Gastrocnemius medialis (tissue), 4 donors: ENCODE data around the gene CROCC. TPM values are rescaled to one million over a fixed set of nuclear protein-coding genes. Genes with fewer than 3 reads are reported as not detected.
A peak's percentile ranks its signal among the peaks of the same experiment; 100 is the strongest.
"Not testable (repeated sequence)": the region's sequence is repeated elsewhere in the genome, so short reads cannot be mapped to it uniquely, and the experiment has no call there.

Source experiments
- ATAC-seq, 2 donors: fragments of 150-250 bp; one replicate each; pipeline ENCODE4 v1.9.1; 2016
- DNase-seq, 2 donors: peaks; one replicate each; pipeline ENCODE4 v3.0.0-alpha.2; 2019
- H3K27ac ChIP-seq, 4 donors: fragments of 200-600 bp; sonication (generic); 1 replicate in 1 of 4; 2 replicates in 3 of 4; pipeline ENCODE4 v1.5.1; 2016 to 2018; ENCODE audit warnings: mild to moderate bottlenecking in 2 of 4, moderate library complexity in 1 of 4
- H3K27me3 ChIP-seq, 3 donors: fragments of 200-600 bp; sonication (generic) in 2 of 3; 1 replicate in 1 of 3; 2 replicates in 2 of 3; pipeline versions ENCODE4 v1.5.1 to v1.6.0; 2016 to 2019; ENCODE audit warnings: mild to moderate bottlenecking in 1 of 3, moderate library complexity in 1 of 3
- H3K36me3 ChIP-seq, 2 donors: fragments of 200-600 bp; sonication (generic) in 1 of 2; one replicate each; pipeline ENCODE4 v1.5.1; 2017 to 2018
- H3K4me1 ChIP-seq, 2 donors: fragments of 200-600 bp; sonication (generic) in 1 of 2; one replicate each; pipeline ENCODE4 v1.5.1; 2016 to 2017; ENCODE audit warnings: mild to moderate bottlenecking in 2 of 2
- H3K4me3 ChIP-seq, 4 donors: fragments of 200-600 bp; sonication (generic) in 3 of 4; 1 replicate in 1 of 4; 2 replicates in 3 of 4; pipeline ENCODE4 v1.5.1; 2016 to 2019; ENCODE audit warnings: mild to moderate bottlenecking in 2 of 4
- H3K9me3 ChIP-seq, 3 donors: fragments of 200-600 bp; sonication (generic) in 2 of 3; 1 replicate in 1 of 3; 2 replicates in 2 of 3; pipeline ENCODE4 v1.5.1; 2016 to 2019
- POLR2A ChIP-seq, 2 donors: fragments of 450-650 bp; IDR thresholded peaks; one replicate each; pipeline ENCODE4 v1.6.1; 2017; ENCODE audit warnings: antibody characterized with exemption in 2 of 2, mild to moderate bottlenecking in 2 of 2, moderate library complexity in 2 of 2
- in situ Hi-C, 4 donors: fragments of 200-750 bp; cut with MboI; loops; one replicate each; pipeline versions ENCODE4 v1.15.0 to v1.8.0; 2017; ENCODE audit warnings: low sequenced_read_pairs in 4 of 4
- intact Hi-C: fragments of 100-400 bp; cut with DNase I; formaldehyde crosslinking; loops from one replicate; pipeline ENCODE4 v1.15.1; 2023; ENCODE audit warnings: low total_unique reads
- total RNA-seq, 4 donors: library from RNA; depleted of rRNA; stranded (reverse); fragments of >200 nt; gene quantifications; one replicate each; pipeline versions ENCODE4 v1.1.0 to v1.2.3, GENCODE V29; 2016
- TF ChIP-seq, protein P1 (sequence below), 5 experiments: fragments of 450-650 bp in 3 of 5; fragments of 200-600 bp in 2 of 5; sonication (generic) in 2 of 5; IDR thresholded peaks in 4 of 5; conservative IDR thresholded peaks in 1 of 5; 1 replicate in 4 of 5; 2 replicates in 1 of 5; pipeline ENCODE4 v1.5.1; 2016 to 2019; ENCODE audit warnings: antibody characterized with exemption in 5 of 5, mild to moderate bottlenecking in 3 of 5, moderate library complexity in 3 of 5

Gene CROCC
- total RNA-seq, 4 donors from 2014 or later, result 3.0 to 8.0 (median 5.3) TPM

DNA sequence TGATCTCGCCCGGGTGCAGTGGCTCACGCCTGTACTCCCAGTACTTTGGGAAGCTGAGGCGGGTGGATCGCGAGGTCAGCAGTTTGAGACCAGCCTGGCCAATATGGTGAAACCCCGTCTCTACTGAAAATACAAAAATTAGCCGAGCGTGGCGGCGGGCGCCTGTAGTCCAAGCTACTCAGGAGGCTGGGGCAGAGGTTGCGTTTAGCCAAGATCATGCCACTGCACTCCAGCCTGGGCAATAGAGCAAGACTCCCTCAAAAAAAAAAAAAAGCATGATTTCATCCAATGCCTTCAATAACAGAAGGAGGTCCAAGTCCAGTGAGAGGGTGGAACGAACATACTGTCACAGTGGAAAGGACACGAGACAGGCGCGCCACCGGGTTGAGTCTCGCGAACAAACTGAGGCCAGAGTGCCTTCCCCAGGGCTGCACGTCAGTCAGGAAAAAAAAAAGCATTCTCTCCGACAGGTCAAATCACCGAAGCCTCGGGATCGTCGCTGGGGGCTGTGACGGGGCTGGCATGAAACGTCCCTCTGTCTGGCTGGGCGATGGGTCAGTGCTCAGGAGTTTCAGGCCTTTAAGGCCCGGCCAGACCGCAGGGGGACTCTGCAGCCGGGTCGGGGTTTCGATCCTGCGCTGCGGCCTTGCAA lies 8.4 kb upstream of the CROCC start:
- Histone ChIP-seq H3K4me3 (peak overlapping the region; percentile 60 to 74 (median 66)), H3K4me1 (peaks cover 13% of the 10 kb centered on the region in 2 donors), H3K27ac (peak overlapping the region; percentile 74 to 81 (median 78)), H3K27me3 (no peaks in the 10 kb centered on the region), H3K36me3 (no peaks in the 10 kb centered on the region), H3K9me3 (no peaks in the 10 kb centered on the region)
- ATAC-seq, result no peak
- TF ChIP-seq, protein P1, sequence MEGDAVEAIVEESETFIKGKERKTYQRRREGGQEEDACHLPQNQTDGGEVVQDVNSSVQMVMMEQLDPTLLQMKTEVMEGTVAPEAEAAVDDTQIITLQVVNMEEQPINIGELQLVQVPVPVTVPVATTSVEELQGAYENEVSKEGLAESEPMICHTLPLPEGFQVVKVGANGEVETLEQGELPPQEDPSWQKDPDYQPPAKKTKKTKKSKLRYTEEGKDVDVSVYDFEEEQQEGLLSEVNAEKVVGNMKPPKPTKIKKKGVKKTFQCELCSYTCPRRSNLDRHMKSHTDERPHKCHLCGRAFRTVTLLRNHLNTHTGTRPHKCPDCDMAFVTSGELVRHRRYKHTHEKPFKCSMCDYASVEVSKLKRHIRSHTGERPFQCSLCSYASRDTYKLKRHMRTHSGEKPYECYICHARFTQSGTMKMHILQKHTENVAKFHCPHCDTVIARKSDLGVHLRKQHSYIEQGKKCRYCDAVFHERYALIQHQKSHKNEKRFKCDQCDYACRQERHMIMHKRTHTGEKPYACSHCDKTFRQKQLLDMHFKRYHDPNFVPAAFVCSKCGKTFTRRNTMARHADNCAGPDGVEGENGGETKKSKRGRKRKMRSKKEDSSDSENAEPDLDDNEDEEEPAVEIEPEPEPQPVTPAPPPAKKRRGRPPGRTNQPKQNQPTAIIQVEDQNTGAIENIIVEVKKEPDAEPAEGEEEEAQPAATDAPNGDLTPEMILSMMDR (IDR thresholded peaks at IDR 0.05 in 4 of 5, conservative IDR thresholded peaks at IDR 0.05 in 1 of 5), result no peak
- TF ChIP-seq POLR2A (IDR thresholded peaks at IDR 0.05), result no peak
- intact Hi-C loops (no loop called here), in situ Hi-C loops (no loop called here)
- DNase-seq, result no peak

DNA sequence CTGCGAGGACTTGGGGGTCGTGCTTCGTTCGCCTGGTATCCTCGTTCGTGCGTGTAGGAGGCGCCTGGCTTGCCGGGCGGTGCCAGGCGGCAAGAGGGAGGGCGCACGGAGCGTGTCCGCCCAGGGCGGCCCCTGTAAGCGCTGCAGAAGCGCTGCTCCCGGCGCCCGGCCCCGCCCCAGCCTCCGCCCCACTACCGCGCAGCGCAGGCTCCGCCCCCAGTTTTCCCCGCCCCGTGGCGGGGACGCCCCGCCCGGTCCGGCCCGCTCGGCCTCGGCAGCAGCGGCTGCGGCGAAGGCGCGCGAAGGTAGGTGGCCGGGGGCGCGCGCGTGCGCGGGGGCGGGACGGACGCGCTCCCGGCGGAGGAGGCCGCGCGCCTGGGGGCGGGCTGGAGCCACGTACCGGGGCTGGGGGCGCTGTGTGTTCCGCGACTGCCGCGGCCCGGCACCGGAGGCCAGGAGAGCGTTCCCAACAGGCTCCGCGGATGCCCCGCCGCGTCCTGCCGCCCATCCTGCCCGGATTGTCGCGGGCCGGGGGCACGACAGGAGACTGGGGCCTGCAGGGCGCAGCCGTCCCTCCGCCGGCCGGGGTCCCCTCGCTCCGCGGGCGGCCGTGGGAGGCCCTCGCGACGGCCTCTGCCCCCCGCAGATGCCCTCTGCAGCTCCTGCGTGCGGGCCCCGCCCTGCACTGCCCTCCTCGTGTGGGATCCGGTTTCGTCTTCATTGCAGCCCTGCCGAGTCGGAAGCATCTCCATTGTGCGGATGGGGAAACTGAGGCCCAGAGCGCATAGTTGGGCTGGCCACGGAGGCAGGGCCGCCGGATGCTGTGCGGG lies 7.7 kb upstream of the CROCC start:
- Histone ChIP-seq H3K4me3 (peak overlapping the region; percentile 68 to 100 (median 73)), H3K4me1 (peaks cover 13% of the 10 kb centered on the region in 2 donors), H3K27me3 (no peaks in the 10 kb centered on the region), H3K9me3 (no peaks in the 10 kb centered on the region), H3K27ac (peak overlapping the region; percentile 74 to 90 (median 84)), H3K36me3 (no peaks in the 10 kb centered on the region)
- peak; percentile 60 to 61 for TF ChIP-seq POLR2A (IDR thresholded peaks at IDR 0.05)
- TF ChIP-seq, protein P1 (IDR thresholded peaks at IDR 0.05 in 4 of 5, conservative IDR thresholded peaks at IDR 0.05 in 1 of 5), result peak in 2 of 5 experiments; percentile 17 to 35
- intact Hi-C loops, result no loop called here
- ATAC-seq (peak; percentile 89 to 90), DNase-seq (peak; percentile 92 to 93)
- in situ Hi-C loops, result no loop called here

DNA sequence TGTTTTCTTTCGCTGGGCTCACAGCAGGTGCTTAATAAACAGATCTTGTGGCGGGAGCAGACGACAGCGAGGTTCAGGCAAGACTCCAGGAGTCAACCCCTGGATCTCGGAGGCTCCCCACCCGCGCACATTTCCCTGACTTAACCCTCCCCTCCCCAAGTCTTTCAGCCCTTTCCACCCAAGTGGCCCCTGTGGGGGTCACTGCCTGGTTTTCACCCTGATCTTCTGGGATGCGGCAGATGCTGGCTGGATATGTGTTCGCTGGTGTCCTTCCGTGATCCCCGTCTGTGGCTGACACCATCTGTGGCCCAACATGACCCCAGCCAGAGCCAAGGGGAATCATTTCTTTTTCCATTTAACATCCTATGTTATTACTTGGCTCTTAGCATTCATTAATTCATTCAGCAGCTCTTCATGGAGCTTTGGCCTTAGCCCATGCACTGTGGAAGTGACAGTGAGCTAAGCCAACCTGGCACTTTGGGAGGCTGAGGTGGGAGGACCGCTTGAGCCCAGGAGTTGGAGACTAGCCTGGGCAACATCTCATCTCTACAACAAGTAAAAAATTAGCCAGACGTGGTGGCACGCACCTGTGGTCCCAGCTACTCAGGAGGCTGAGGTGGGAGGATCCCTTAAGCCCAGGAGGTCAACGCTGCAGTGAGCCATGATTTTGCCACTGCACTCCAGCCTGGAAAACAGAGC lies 6.7 kb upstream of the CROCC start:
- H3K36me3 ChIP-seq, H3K9me3 ChIP-seq, intact Hi-C loops, H3K27me3 ChIP-seq, in situ Hi-C loops, ATAC-seq, DNase-seq: not testable (repeated sequence)
- Histone ChIP-seq H3K4me3 (peak overlapping the region; percentile 68 to 100 (median 73)), H3K27ac (peak overlapping the region; percentile 66 to 90 (median 84)), H3K4me1 (peaks cover 13% of the 10 kb centered on the region in 2 donors)

DNA sequence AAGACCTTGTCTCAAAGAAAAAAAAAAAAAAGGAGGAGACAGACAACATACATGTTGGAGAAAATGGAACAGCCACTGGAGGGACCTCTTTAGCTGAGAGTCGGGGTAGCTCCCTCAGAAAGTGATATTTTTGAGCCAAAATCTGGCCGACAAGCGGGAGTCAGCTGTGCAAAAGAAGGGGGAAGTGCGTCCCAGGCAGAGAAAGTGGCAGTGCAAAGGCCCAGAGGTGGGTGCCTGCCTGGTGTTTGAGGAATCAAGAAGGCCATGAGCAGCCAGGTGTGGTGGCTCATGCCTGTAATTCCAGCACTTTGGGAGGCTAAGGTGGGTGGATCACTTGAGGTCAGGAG lies 6.1 kb upstream of the CROCC start:
- in situ Hi-C loops, result no loop called here
- no peaks in the 10 kb centered on the region for H3K27me3 ChIP-seq
- intact Hi-C loops, result no loop called here
- peak overlapping the region in 1 of 4 donors; percentile 90 for H3K27ac ChIP-seq
- DNase-seq (no peak), ATAC-seq (no peak)
- TF ChIP-seq, protein P1 (IDR thresholded peaks at IDR 0.05 in 4 of 5, conservative IDR thresholded peaks at IDR 0.05 in 1 of 5), result no peak
- no peak for TF ChIP-seq POLR2A (IDR thresholded peaks at IDR 0.05)
- H3K9me3 ChIP-seq, result no peaks in the 10 kb centered on the region
- peaks cover 13% of the 10 kb centered on the region in 2 donors for H3K4me1 ChIP-seq
- H3K4me3 ChIP-seq, result no peak overlapping the region
- no peaks in the 10 kb centered on the region for H3K36me3 ChIP-seq

DNA sequence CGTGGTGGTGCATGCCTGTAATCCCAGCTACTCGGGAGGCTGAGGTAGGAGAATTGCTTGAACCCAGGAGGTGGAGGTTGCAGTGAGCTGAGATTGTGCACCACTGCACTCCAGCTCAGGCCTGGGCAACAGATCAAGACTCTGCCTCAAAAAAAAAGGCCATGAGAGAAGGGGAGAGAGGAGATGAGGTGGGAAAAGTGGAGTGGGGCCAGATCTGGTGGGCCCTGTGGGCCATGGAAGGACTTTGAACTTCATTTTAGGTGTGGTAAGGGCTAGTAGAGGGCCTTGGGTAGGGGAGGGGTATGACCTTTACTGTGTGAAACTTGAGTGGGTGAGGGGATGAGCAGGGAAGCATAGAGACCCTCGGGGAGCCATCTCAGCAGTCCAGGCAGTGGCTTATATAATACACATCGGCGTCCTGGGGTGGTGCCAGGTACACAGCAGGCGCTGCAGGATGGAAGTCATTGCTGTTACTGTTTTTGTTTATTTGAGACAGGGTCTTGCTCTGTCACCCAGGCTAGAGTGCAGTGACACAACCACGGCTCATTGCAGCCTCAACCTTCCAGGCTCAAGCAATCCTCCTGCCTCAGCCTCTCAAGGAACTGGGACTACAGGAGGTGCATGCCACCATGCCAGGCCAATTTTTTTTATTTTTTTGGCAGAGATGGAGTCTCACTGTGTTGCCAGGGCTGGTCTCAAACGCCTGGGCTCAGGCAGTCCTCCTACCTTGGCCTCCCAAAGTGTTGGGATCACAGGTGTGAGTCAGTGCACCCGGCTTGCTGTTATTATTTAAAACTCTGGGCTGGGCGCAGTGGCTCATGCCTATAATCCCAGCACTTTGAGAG lies 5.5 kb upstream of the CROCC start:
- in situ Hi-C loops, H3K4me3 ChIP-seq, H3K9me3 ChIP-seq, H3K27ac ChIP-seq, H3K27me3 ChIP-seq, intact Hi-C loops, DNase-seq, H3K36me3 ChIP-seq, ATAC-seq: not testable (repeated sequence)
- peaks cover 13 to 16% of the 10 kb centered on the region in 2 donors for H3K4me1 ChIP-seq
